SK-N-SH (cell line): Measurements from ENCODE around the gene THAP7. TPM values are rescaled to one million over a fixed set of nuclear protein-coding genes. Genes with fewer than 3 reads are reported as not detected.

Source experiments
- CTCF ChIA-PET: fragments of 300-600, 350-600 bp; formaldehyde crosslinking; extraction: SDS; loops from one replicate; lab custom pipeline; 2021; lab: Yijun Ruan, JAX
- POLR2A ChIA-PET: fragments of 350-600 bp; sonication (Branson Sonifier 250); formaldehyde crosslinking; extraction: SDS; loops from one replicate; lab custom pipeline; 2020; ENCODE audit warnings: antibody characterized with exemption, inconsistent platforms; lab: Yijun Ruan, JAX
- DNase-seq: peaks from one replicate; pipeline ENCODE4 v3.0.0; 2012
- H2AFZ ChIP-seq: fragments of 200-600 bp; sonication (generic); 2 replicates; pipeline ENCODE4 v1.8.1; 2016; ENCODE audit warnings: antibody characterized with exemption, mild to moderate bottlenecking, low read depth
- H3F3A ChIP-seq: fragments of 200-600 bp; sonication (generic); replicated peaks from 2 replicates; pipeline ENCODE3; 2016; ENCODE audit warnings: antibody characterized with exemption, mild to moderate bottlenecking; ENCODE audit not compliant: insufficient read depth
- H3K27ac ChIP-seq, 2 experiments: fragments of 200-500 bp in 1 of 2; fragments of 200-600 bp in 1 of 2; sonication (Bioruptor generic) in 1 of 2; sonication (generic), shearing (Covaris generic) in 1 of 2; 2 replicates each; pipeline versions ENCODE4 v1.5.1 to v1.6.1; 2014 to 2016; ENCODE audit warnings: low read depth in 2 of 2, inconsistent platforms in 1 of 2, low read length in 1 of 2, mild to moderate bottlenecking in 1 of 2, mixed read lengths in 1 of 2
- H3K27me3 ChIP-seq: fragments of 200-600 bp; sonication (generic), shearing (Covaris generic); 2 replicates; pipeline ENCODE4 v1.6.1; 2016; ENCODE audit warnings: mixed run types; ENCODE audit not compliant: insufficient read depth
- H3K36me3 ChIP-seq, 2 experiments: fragments of 200-500 bp in 1 of 2; fragments of 200-600 bp in 1 of 2; sonication (Bioruptor generic) in 1 of 2; sonication (generic) in 1 of 2; replicated peaks in 1 of 2; 2 replicates each; pipeline versions ENCODE3 to v1.5.1; 2014 to 2016; ENCODE audit warnings: low read length in 1 of 2, mild to moderate bottlenecking in 1 of 2; ENCODE audit not compliant: insufficient read depth in 2 of 2, control insufficient read depth in 1 of 2
- H3K4me1 ChIP-seq, 2 experiments: fragments of 200-500 bp in 1 of 2; fragments of 200-600 bp in 1 of 2; sonication (Bioruptor generic) in 1 of 2; sonication (generic), shearing (Covaris generic) in 1 of 2; 2 replicates each; pipeline versions ENCODE4 v1.5.1 to v1.6.1; 2014 to 2016; ENCODE audit warnings: low read depth in 1 of 2, low read length in 1 of 2, mixed run types in 1 of 2; ENCODE audit not compliant: insufficient read depth in 2 of 2, control insufficient read depth in 1 of 2
- H3K4me2 ChIP-seq: fragments of 200-600 bp; sonication (generic), shearing (Covaris generic); 2 replicates; pipeline ENCODE4 v1.6.1; 2017; ENCODE audit warnings: mixed run types
- H3K4me3 ChIP-seq, 2 experiments: fragments of 200-500 bp in 1 of 2; fragments of 200-600 bp in 1 of 2; sonication (Bioruptor generic) in 1 of 2; sonication (generic), shearing (Covaris generic) in 1 of 2; 2 replicates each; pipeline versions ENCODE4 v1.5.1 to v1.8.1; 2014 to 2016; ENCODE audit warnings: low read depth in 2 of 2, inconsistent platforms in 1 of 2, low read length in 1 of 2, mild to moderate bottlenecking in 1 of 2, mixed read lengths in 1 of 2, moderate library complexity in 1 of 2
- H3K79me2 ChIP-seq: fragments of 200-600 bp; sonication (generic); 2 replicates; pipeline ENCODE4 v1.8.1; 2017; ENCODE audit warnings: mild to moderate bottlenecking; ENCODE audit not compliant: insufficient read depth
- H3K9ac ChIP-seq: fragments of 200-600 bp; sonication (generic); 2 replicates; pipeline ENCODE4 v1.6.1; 2017; ENCODE audit warnings: mixed run types
- H3K9me2 ChIP-seq: fragments of 200-600 bp; sonication (generic); 2 replicates; pipeline ENCODE4 v1.6.1; 2017; ENCODE audit warnings: mixed run types
- H3K9me3 ChIP-seq: fragments of 200-600 bp; sonication (generic); 2 replicates; pipeline ENCODE4 v1.6.1; 2017; ENCODE audit warnings: mixed run types, mild to moderate bottlenecking, moderate library complexity
- H4K20me1 ChIP-seq: fragments of 200-600 bp; sonication (generic); 2 replicates; pipeline ENCODE4 v1.6.1; 2017; ENCODE audit warnings: mild to moderate bottlenecking, mixed run types; ENCODE audit not compliant: insufficient read depth
- CHD2 ChIP-seq: fragments of 150-350 bp; IDR thresholded peaks from 2 replicates; pipeline ENCODE4 v1.6.1; 2018; ENCODE audit warnings: low read length; ENCODE audit not compliant: partially characterized antibody
- ELF1 ChIP-seq: IDR thresholded peaks from 2 replicates; pipeline ENCODE4 v1.4.0; 2012
- EZH2phosphoT487 ChIP-seq: fragments of 200-600 bp; sonication (generic); IDR thresholded peaks from 2 replicates; pipeline ENCODE4 v1.6.1; 2017; ENCODE audit warnings: low read depth, mixed run types, mild to moderate bottlenecking, antibody characterized with exemption, moderate library complexity, borderline replicate concordance
- FOSL2 ChIP-seq: IDR thresholded peaks from 2 replicates; pipeline ENCODE4 v1.4.0; 2012; ENCODE audit warnings: low read depth, mild to moderate bottlenecking, moderate library complexity, borderline replicate concordance
- FOXJ3 ChIP-seq: sonication (generic); formaldehyde crosslinking; IDR thresholded peaks from 2 replicates; pipeline ENCODE4 v1.5.1; 2020; ENCODE audit warnings: mild to moderate bottlenecking, missing genetic modification reagents
- FOXM1 ChIP-seq: IDR thresholded peaks from 2 replicates; pipeline ENCODE4 v1.4.0; 2012; ENCODE audit warnings: low read depth, mild to moderate bottlenecking
- GATA2 ChIP-seq: sonication (generic); formaldehyde crosslinking; IDR thresholded peaks from 2 replicates; pipeline ENCODE4 v1.5.0; 2020; ENCODE audit warnings: mild to moderate bottlenecking, missing genetic modification reagents
- RAD21 ChIP-seq: IDR thresholded peaks from 2 replicates; pipeline ENCODE4 v1.6.1; 2012; ENCODE audit warnings: mild to moderate bottlenecking, low read length
- RCOR1 ChIP-seq: fragments of 150-350 bp; IDR thresholded peaks from 2 replicates; pipeline ENCODE4 v1.6.1; 2017; ENCODE audit warnings: antibody characterized with exemption, low read length
- RFX5 ChIP-seq: IDR thresholded peaks from 2 replicates; pipeline ENCODE4 v1.6.1; 2012; ENCODE audit warnings: mild to moderate bottlenecking, improper control_type of control experiment, low read length
- RXRA ChIP-seq: IDR thresholded peaks from 2 replicates; pipeline ENCODE4 v1.4.0; 2012; ENCODE audit warnings: low read depth, mild to moderate bottlenecking, borderline replicate concordance
- SIN3A ChIP-seq: IDR thresholded peaks from 2 replicates; pipeline ENCODE4 v1.6.1; 2012; ENCODE audit warnings: low read depth, mild to moderate bottlenecking, low read length, moderate library complexity, borderline replicate concordance
- TEAD4 ChIP-seq: IDR thresholded peaks from 2 replicates; pipeline ENCODE4 v1.4.0; 2012; ENCODE audit warnings: mild to moderate bottlenecking, borderline replicate concordance; ENCODE audit not compliant: insufficient read depth
- WGBS: methylation state at CpG from one replicate; pipeline ENCODE4 v1.1.6; 2017; ENCODE audit warnings: low lambda C conversion rate; 5-methylcytosine and 5-hydroxymethylcytosine counted together
- polyA plus RNA-seq, 3 experiments: library from polyadenylated mRNA; depleted of rRNA; stranded (reverse); fragments of >200 nt; gene quantifications; 2 replicates each; pipeline ENCODE4 v1.2.3, GENCODE V29; 2012
- TF ChIP-seq, protein P1 (sequence below): fragments of 200-600 bp; sonication (generic); IDR thresholded peaks from 2 replicates; pipeline ENCODE4 v1.6.1; 2017; ENCODE audit warnings: antibody characterized with exemption, mild to moderate bottlenecking, moderate library complexity
- TF ChIP-seq, protein P2 (sequence below): IDR thresholded peaks from 2 replicates; pipeline ENCODE4 v1.4.0; 2012; ENCODE audit warnings: low read depth

THAP7 gene
- polyA plus RNA-seq, 1 of the 3 experiments (the other 2 are of a cell fraction), result 32.0 TPM

DNA sequence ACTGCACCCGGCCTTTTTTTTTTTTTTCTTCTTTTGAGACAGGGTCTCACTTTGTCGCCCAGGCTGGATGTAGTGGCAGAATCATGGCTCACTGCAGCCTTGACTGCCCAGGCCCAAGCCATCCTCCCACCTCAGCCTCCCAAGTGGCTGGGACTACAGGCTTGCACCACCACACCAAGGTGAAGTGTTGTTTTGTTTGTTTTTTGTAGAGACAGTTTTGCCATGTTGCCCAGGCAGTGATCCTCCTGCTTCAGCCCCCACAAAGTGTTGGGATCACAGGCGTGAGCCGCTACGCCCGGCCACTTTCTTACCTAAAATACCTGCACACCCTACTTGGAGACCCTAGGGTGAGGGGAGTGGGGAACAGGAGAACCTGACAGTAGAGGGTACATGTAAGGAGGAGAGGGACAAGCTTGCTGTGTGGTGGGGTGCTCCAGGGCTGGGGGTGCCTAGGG, 39.4 kb downstream of the THAP7 start:
- Histone ChIP-seq H3K36me3 (no peaks in the 10 kb centered on the region), H3K27ac (no peak overlapping the region), H2AFZ (no peak overlapping the region), H3F3A (no peaks in the 10 kb centered on the region), H3K9ac (no peak overlapping the region), H3K9me2 (no peaks in the 10 kb centered on the region), H3K27me3 (no peaks in the 10 kb centered on the region), H3K4me1 (peaks cover 0 to 16% of the 10 kb centered on the region in 2 experiments; a peak in 1 of 4 replicates), H4K20me1 (no peaks in the 10 kb centered on the region), H3K4me3 (no peak overlapping the region), H3K79me2 (no peaks in the 10 kb centered on the region), H3K4me2 (no peak overlapping the region), H3K9me3 (no peaks in the 10 kb centered on the region)
- no peak for DNase-seq
- TF ChIP-seq ELF1 (no peak), RCOR1 (no peak), EZH2phosphoT487 (no peak), FOSL2 (no peak), RFX5 (no peak), GATA2 (no peak), TEAD4 (no peak), FOXJ3 (CRISPR knock-in tag) (no peak)
- TF ChIP-seq, protein P1, sequence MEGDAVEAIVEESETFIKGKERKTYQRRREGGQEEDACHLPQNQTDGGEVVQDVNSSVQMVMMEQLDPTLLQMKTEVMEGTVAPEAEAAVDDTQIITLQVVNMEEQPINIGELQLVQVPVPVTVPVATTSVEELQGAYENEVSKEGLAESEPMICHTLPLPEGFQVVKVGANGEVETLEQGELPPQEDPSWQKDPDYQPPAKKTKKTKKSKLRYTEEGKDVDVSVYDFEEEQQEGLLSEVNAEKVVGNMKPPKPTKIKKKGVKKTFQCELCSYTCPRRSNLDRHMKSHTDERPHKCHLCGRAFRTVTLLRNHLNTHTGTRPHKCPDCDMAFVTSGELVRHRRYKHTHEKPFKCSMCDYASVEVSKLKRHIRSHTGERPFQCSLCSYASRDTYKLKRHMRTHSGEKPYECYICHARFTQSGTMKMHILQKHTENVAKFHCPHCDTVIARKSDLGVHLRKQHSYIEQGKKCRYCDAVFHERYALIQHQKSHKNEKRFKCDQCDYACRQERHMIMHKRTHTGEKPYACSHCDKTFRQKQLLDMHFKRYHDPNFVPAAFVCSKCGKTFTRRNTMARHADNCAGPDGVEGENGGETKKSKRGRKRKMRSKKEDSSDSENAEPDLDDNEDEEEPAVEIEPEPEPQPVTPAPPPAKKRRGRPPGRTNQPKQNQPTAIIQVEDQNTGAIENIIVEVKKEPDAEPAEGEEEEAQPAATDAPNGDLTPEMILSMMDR, result no peak
- TF ChIP-seq, protein P2, sequence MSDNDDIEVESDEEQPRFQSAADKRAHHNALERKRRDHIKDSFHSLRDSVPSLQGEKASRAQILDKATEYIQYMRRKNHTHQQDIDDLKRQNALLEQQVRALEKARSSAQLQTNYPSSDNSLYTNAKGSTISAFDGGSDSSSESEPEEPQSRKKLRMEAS, result no peak
- 92% methylated on average over 6 of the region's 6 CpGs for WGBS
- ChIA-PET CTCF (interaction anchor here (0.7 to 7.0 kb wide), 8 partner anchors 11 to 158 kb away, joined by 3 to 44 read pairs (median 8); partner anchors contain the start of genes CRKL and LZTR1), POLR2A (no interaction called here)

DNA sequence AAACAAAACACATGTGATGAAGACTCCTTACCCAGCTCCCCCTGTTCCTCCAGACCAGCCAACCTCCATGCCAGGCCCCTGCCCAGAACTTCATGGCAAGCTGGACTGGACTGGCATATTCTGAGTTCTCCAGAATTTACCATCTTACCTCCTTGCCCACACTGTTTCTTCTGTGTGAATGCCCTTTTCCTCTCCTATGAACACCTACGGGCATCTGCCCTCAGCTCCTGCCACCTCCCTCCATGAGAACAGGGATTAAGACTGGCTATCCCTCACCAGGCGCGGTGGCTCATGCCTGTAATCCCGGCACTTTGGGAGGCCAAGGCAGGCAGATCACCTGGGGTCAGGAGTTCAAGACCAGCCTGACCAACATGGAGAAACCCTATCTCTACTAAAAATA, 41.3 kb downstream of the THAP7 start:
- Histone ChIP-seq H3K4me3 (no peak overlapping the region), H3K27ac (no peak overlapping the region), H3K9me2 (no peaks in the 10 kb centered on the region), H3K9ac (no peak overlapping the region), H3K9me3 (no peaks in the 10 kb centered on the region), H3K36me3 (no peaks in the 10 kb centered on the region), H3K27me3 (no peaks in the 10 kb centered on the region), H3K4me2 (no peak overlapping the region), H4K20me1 (no peaks in the 10 kb centered on the region), H3K4me1 (peaks cover 0 to 16% of the 10 kb centered on the region in 2 experiments; a peak in 1 of 4 replicates), H2AFZ (no peak overlapping the region), H3K79me2 (no peaks in the 10 kb centered on the region), H3F3A (no peaks in the 10 kb centered on the region)
- WGBS, result 83% methylated on average over 4 of the region's 4 CpGs
- DNase-seq, result no peak
- ChIA-PET CTCF (interaction anchor here (2.0 to 7.0 kb wide), 3 partner anchors 13 to 75 kb away, joined by 5 to 44 read pairs (median 15); no protein-coding TSS in a partner anchor), POLR2A (interaction anchor here (0.6 kb wide), 1 partner anchor 83 kb away, joined by 3 read pairs; no protein-coding TSS in a partner anchor)
- TF ChIP-seq GATA2 (no peak), RCOR1 (no peak), RXRA (no peak), RFX5 (no peak), FOXM1 (no peak), SIN3A (no peak), CHD2 (no peak), RAD21 (no peak)
